ENCODE measurements around the gene EPHA6. TPM values are rescaled to one million over a fixed set of nuclear protein-coding genes. Genes with fewer than 3 reads are reported as not detected.

Gene EPHA6
- total RNA-seq, 1 experiment from 2014 or later = 0.61 TPM

DNA sequence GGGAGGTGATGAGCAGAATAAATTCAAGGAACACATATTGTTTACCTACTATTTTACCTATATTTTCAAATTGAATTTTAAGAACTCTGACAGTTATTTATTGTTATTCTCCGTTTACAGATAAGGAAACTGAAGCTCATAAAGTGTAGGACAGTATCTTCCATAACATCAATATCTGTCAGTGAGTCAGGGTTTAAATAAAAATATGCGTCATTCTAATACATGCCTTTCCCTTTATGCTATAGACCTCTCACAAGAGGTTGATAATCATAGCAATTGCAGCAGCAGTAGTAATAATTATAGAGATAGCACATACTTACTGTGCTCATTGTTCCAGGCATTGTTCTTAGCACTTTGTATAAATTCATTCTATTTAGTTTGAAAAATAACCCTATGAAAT is 101.1 kb downstream of the EPHA6 start:
- H3K18ac ChIP-seq (ENCODE audit: insufficient read length, low read depth, low read length) = no peak overlapping the region
- no peaks in the 10 kb centered on the region for H3K79me1 ChIP-seq (ENCODE audit: insufficient read depth, low read depth, low read length, poor library complexity, severe bottlenecking)
- no peaks in the 10 kb centered on the region for H3K23me2 ChIP-seq (ENCODE audit: insufficient read length, low read depth, low read length, poor library complexity, severe bottlenecking)
- no peaks in the 10 kb centered on the region for H3K27me3 ChIP-seq (ENCODE audit: insufficient read depth, low read length)
- no peaks in the 10 kb centered on the region for H3K9me3 ChIP-seq (ENCODE audit: control insufficient read depth, low read depth, low read length)
- Mint-ChIP-seq H3K36me3 (ENCODE audit: insufficient read depth in 1 of 3, low read depth in 3 of 3) (no peaks in the 10 kb centered on the region), H3K9me3 (no peaks in the 10 kb centered on the region), H3K4me3 (no peak overlapping the region), H3K27me3 (ENCODE audit: low read depth) (no peaks in the 10 kb centered on the region), H3K27ac (no peak overlapping the region), H3K4me1 (no peaks in the 10 kb centered on the region)
- no peak overlapping the region for H2AK5ac ChIP-seq (ENCODE audit: insufficient read length, low read length)
- H3K79me2 ChIP-seq (ENCODE audit: insufficient read depth, low read length) = no peaks in the 10 kb centered on the region
- no peak overlapping the region for H3K14ac ChIP-seq (ENCODE audit: insufficient read depth, low read length)
- no peak overlapping the region for H4K8ac ChIP-seq (replicated peaks; ENCODE audit: insufficient read length, low read depth, low read length)
- no peak overlapping the region for H4K5ac ChIP-seq (ENCODE audit: insufficient read length, low read depth, low read length)
- no peak overlapping the region for H3K56ac ChIP-seq (ENCODE audit: insufficient read length, low read depth, low read length)
- H4K20me1 ChIP-seq (ENCODE audit: control insufficient read depth, insufficient read depth, insufficient read length) = no peaks in the 10 kb centered on the region
- no peak overlapping the region for H3K4me2 ChIP-seq (ENCODE audit: insufficient read depth, insufficient read length, low read length)
- no peak overlapping the region for H4K91ac ChIP-seq (ENCODE audit: insufficient read length, low read depth, low read length)
- DNase-seq = no peak
- no peak overlapping the region for H2BK15ac ChIP-seq (ENCODE audit: low read depth, low read length)
- TF ChIP-seq, protein P1, sequence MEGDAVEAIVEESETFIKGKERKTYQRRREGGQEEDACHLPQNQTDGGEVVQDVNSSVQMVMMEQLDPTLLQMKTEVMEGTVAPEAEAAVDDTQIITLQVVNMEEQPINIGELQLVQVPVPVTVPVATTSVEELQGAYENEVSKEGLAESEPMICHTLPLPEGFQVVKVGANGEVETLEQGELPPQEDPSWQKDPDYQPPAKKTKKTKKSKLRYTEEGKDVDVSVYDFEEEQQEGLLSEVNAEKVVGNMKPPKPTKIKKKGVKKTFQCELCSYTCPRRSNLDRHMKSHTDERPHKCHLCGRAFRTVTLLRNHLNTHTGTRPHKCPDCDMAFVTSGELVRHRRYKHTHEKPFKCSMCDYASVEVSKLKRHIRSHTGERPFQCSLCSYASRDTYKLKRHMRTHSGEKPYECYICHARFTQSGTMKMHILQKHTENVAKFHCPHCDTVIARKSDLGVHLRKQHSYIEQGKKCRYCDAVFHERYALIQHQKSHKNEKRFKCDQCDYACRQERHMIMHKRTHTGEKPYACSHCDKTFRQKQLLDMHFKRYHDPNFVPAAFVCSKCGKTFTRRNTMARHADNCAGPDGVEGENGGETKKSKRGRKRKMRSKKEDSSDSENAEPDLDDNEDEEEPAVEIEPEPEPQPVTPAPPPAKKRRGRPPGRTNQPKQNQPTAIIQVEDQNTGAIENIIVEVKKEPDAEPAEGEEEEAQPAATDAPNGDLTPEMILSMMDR (conservative IDR thresholded peaks at IDR 0.05) = no peak
- no peaks in the 10 kb centered on the region for H3K4me1 ChIP-seq (ENCODE audit: insufficient read depth, low read length)
- H2AFZ ChIP-seq (ENCODE audit: low read length) = no peak overlapping the region
- H2BK12ac ChIP-seq (ENCODE audit: insufficient read length, low read depth, low read length) = no peak overlapping the region
- no peak overlapping the region for H3K9ac ChIP-seq (ENCODE audit: extremely low read depth, insufficient read length, low read length)
- no peak overlapping the region for H3K4ac ChIP-seq (ENCODE audit: low read depth, low read length)
- no peak overlapping the region for H3T11ph ChIP-seq (ENCODE audit: low read length)
- no peak overlapping the region for H2BK20ac ChIP-seq (ENCODE audit: low read depth, low read length, poor library complexity, severe bottlenecking)
- WGBS (ENCODE audit: extremely low coverage, insufficient read length, low lambda C conversion rate) = no CpG with 5 or more reads among the region's 2 CpGs
- H2BK5ac ChIP-seq (ENCODE audit: insufficient read length, low read length) = no peak overlapping the region
- H2BK120ac ChIP-seq (ENCODE audit: low read depth, low read length, poor library complexity, severe bottlenecking) = no peak overlapping the region
- H3K27ac ChIP-seq (ENCODE audit: insufficient read length, low read depth, low read length) = no peak overlapping the region
- no peak overlapping the region for H3K23ac ChIP-seq (ENCODE audit: insufficient read length, low read depth, low read length)
